ENCODE measurements around the gene FARS2.
"Not testable (repeated sequence)": the region's sequence is repeated elsewhere in the genome, so short reads cannot be mapped to it uniquely, and the experiment has no call there.

Gene FARS2

GRCh38 chr6:5664149-5664548, 402.8 kb downstream of the FARS2 start:
- DNase-seq (ENCODE audit: low spot score), result no peak

GRCh38 chr6:5665173-5665572, 403.9 kb downstream of the FARS2 start:
- DNase-seq (ENCODE audit: low spot score), result no peak

- no peak for DNase-seq (ENCODE audit: low spot score)
These were observed 404.4 kb downstream of the FARS2 start for GRCh38 chr6:5665667-5666066.

- DNase-seq (ENCODE audit: low spot score), result no peak
These were observed 405.4 kb downstream of the FARS2 start for GRCh38 chr6:5666695-5667094.

- DNase-seq (ENCODE audit: low spot score), result no peak
These were observed 406.4 kb downstream of the FARS2 start for GRCh38 chr6:5667737-5668136.

- DNase-seq (ENCODE audit: low spot score), result no peak
These were observed 409.1 kb downstream of the FARS2 start for GRCh38 chr6:5670381-5670780.

GRCh38 chr6:5670811-5671561, 409.7 kb downstream of the FARS2 start:
- no peak for DNase-seq (ENCODE audit: low spot score)

GRCh38 chr6:5671601-5672559, 410.6 kb downstream of the FARS2 start:
- DNase-seq (ENCODE audit: low spot score), result no peak

- DNase-seq (ENCODE audit: low spot score), result no peak
These were observed 411.3 kb downstream of the FARS2 start for GRCh38 chr6:5672581-5673011.

- DNase-seq (ENCODE audit: low spot score), result no peak
These were observed 411.9 kb downstream of the FARS2 start for GRCh38 chr6:5673019-5673790.

GRCh38 chr6:5674141-5674540, 412.8 kb downstream of the FARS2 start:
- DNase-seq (ENCODE audit: low spot score), result no peak

- DNase-seq (ENCODE audit: low spot score), result no peak
These were observed 413.4 kb downstream of the FARS2 start for GRCh38 chr6:5674721-5675120.

- no peak for DNase-seq (ENCODE audit: low spot score)
These were observed 415.4 kb downstream of the FARS2 start for GRCh38 chr6:5676701-5677100.

- DNase-seq (ENCODE audit: low spot score), result no peak
These were observed 416.1 kb downstream of the FARS2 start for GRCh38 chr6:5677219-5678000.

GRCh38 chr6:5679270-5679669, 418.0 kb downstream of the FARS2 start:
- DNase-seq (ENCODE audit: low spot score), result no peak

- DNase-seq (ENCODE audit: low spot score), result no peak
These were observed 418.4 kb downstream of the FARS2 start for GRCh38 chr6:5679691-5680090.

GRCh38 chr6:5680095-5680494, 418.8 kb downstream of the FARS2 start:
- DNase-seq (ENCODE audit: low spot score), result no peak

- DNase-seq (ENCODE audit: low spot score), result no peak
These were observed 420.2 kb downstream of the FARS2 start for GRCh38 chr6:5681480-5681879.

GRCh38 chr6:5682530-5682929, 421.2 kb downstream of the FARS2 start:
- DNase-seq (ENCODE audit: low spot score), result no peak

- not testable (repeated sequence) for DNase-seq (ENCODE audit: low spot score)
These were observed 422.4 kb downstream of the FARS2 start for GRCh38 chr6:5683747-5684146.
